PFSK-1 (cell line): ENCODE measurements around the gene SLC8B1.

Experiments
- FOXP2 ChIP-seq: optimal IDR thresholded peaks from 2 replicates; pipeline ENCODE3; 2011; ENCODE audit warnings: borderline replicate concordance, control low read depth, inconsistent platforms; ENCODE audit not compliant: insufficient read depth; ENCODE audit errors: extremely low read length, extremely low read depth
- POLR2AphosphoS5 ChIP-seq: IDR thresholded peaks from 2 replicates; pipeline ENCODE4 v1.6.1; 2012; ENCODE audit warnings: low read depth, mild to moderate bottlenecking, control low read depth, low read length, moderate library complexity
- SIN3A ChIP-seq: IDR thresholded peaks from 2 replicates; pipeline ENCODE4 v1.6.1; 2012; ENCODE audit warnings: mild to moderate bottlenecking, low read length, moderate library complexity, borderline replicate concordance; ENCODE audit not compliant: insufficient read depth
- TAF1 ChIP-seq: IDR thresholded peaks from 2 replicates; pipeline ENCODE4 v1.6.1; 2012; ENCODE audit warnings: low read length, control low read depth, borderline replicate concordance; ENCODE audit not compliant: insufficient read depth
- TF ChIP-seq, protein P1 (sequence below), 2 experiments: IDR thresholded peaks; 2 replicates each; pipeline versions ENCODE4 v1.6.1 to v1.8.0; 2011 to 2012; ENCODE audit warnings: low read depth in 2 of 2, low read length in 2 of 2, control low read depth in 1 of 2, inconsistent platforms in 1 of 2, mild to moderate bottlenecking in 1 of 2, moderate library complexity in 1 of 2; ENCODE audit not compliant: insufficient read depth in 1 of 2

SLC8B1 gene

DNA sequence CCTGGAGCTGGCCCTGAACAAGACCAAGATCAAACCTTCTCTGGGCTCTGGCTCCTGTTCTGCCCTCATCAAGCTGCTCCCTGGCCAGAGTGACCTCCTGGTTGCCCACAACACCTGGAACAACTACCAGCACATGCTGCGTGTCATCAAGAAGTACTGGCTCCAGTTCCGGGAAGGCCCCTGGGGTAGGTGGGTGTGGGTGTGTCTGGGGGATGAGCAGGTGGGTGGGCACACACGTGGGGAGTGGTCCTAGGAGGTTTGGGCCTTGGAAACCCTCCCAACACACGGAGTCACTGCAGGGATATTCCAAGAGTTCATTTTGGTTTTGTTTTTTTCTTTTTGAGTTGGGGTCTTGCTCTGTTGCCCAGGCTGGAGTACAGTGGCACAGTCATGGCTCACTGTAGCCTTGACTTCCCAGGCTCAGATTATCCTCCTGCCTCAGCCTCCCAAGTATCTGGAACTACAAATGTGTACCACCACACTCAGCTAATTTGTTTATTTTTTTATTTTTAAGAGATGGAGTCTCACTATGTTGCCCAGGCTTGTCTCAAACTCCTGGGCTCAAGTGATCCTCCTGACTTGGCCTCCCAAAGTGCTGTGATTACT, 40.0 kb upstream of the SLC8B1 start:
- TF ChIP-seq, protein P1, sequence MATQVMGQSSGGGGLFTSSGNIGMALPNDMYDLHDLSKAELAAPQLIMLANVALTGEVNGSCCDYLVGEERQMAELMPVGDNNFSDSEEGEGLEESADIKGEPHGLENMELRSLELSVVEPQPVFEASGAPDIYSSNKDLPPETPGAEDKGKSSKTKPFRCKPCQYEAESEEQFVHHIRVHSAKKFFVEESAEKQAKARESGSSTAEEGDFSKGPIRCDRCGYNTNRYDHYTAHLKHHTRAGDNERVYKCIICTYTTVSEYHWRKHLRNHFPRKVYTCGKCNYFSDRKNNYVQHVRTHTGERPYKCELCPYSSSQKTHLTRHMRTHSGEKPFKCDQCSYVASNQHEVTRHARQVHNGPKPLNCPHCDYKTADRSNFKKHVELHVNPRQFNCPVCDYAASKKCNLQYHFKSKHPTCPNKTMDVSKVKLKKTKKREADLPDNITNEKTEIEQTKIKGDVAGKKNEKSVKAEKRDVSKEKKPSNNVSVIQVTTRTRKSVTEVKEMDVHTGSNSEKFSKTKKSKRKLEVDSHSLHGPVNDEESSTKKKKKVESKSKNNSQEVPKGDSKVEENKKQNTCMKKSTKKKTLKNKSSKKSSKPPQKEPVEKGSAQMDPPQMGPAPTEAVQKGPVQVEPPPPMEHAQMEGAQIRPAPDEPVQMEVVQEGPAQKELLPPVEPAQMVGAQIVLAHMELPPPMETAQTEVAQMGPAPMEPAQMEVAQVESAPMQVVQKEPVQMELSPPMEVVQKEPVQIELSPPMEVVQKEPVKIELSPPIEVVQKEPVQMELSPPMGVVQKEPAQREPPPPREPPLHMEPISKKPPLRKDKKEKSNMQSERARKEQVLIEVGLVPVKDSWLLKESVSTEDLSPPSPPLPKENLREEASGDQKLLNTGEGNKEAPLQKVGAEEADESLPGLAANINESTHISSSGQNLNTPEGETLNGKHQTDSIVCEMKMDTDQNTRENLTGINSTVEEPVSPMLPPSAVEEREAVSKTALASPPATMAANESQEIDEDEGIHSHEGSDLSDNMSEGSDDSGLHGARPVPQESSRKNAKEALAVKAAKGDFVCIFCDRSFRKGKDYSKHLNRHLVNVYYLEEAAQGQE (IDR thresholded peaks at IDR 0.05; ENCODE audit: insufficient read depth in 1 of 2, low read depth in 2 of 2, low read length in 2 of 2), result no peak
- TF ChIP-seq FOXP2 (no peak), POLR2AphosphoS5 (no peak), SIN3A (no peak), TAF1 (no peak)

DNA sequence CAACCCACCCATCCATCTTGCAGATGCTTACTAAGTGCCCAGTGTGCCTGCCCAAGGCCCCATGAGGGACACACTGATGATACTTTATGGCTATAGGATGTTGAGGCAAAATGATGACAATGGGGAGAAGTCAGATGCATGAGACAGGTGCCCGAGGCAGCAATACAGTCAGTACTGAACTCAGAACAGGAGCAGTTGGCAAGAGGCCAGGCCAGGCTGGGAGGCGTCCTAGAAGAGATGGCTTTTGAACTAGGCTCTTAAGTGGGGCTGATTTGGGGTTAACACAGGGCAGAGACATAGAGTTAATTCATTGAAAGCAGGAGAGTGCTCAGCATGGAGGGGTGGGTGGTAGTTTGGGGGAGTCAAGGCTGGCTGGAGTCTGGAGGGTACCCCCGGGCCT, 39.1 kb upstream of the SLC8B1 start:
- TF ChIP-seq, protein P1 (IDR thresholded peaks at IDR 0.05; ENCODE audit: insufficient read depth in 1 of 2, low read depth in 2 of 2, low read length in 2 of 2), result no peak
- TF ChIP-seq POLR2AphosphoS5, result no peak
- no peak for TF ChIP-seq FOXP2
- TF ChIP-seq TAF1, result no peak
- no peak for TF ChIP-seq SIN3A

DNA sequence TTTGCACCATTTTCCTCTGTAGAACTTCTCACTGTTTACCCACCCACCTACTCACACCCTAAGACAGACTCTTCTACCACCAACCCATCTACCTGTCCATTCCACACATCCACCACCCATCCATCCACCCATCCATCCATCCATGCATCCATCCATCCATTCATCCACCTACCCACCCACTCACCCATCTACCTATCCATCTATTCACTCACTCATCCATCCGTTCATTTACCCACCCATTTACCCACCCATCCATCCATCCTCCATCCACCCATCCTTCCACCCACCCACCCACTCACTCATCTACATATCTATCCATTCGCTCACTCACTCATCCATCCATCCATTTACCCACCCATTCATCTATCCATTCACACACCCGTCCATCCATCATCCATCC, 38.5 kb upstream of the SLC8B1 start:
- TF ChIP-seq POLR2AphosphoS5, result no peak
- TF ChIP-seq SIN3A, result no peak
- TF ChIP-seq TAF1, result no peak
- TF ChIP-seq FOXP2, result no peak
- TF ChIP-seq, protein P1 (IDR thresholded peaks at IDR 0.05; ENCODE audit: insufficient read depth in 1 of 2, low read depth in 2 of 2, low read length in 2 of 2), result no peak

DNA sequence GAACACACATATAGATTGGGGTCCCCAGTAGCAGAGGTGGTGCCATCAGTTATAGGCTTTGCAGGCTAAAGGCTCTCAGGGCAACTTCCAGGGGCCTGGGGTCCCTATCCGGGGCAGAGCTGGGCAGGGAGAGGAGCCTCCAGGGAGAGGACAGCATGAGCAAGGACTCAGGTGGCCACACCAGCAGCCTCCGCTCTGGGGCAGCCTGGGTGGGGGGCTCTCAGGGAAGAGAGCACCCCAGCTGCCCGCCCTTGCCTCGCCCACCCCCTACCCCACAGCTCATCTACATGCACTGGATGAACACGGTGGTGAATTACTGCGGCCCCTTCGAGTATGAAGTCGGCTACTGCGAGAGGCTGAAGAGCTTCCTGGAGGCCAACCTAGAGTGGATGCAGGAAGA, 37.5 kb upstream of the SLC8B1 start:
- no peak for TF ChIP-seq TAF1
- no peak for TF ChIP-seq FOXP2
- TF ChIP-seq POLR2AphosphoS5, result no peak
- TF ChIP-seq, protein P1 (IDR thresholded peaks at IDR 0.05; ENCODE audit: insufficient read depth in 1 of 2, low read depth in 2 of 2, low read length in 2 of 2), result no peak
- no peak for TF ChIP-seq SIN3A
